CD4-positive, alpha-beta T cell treated with Interleukin-4 for 4 hours (primary cell): ENCODE results near the gene PLXDC1.
A peak's percentile ranks its signal among the peaks of the same experiment; 100 is the strongest.
"Not testable (repeated sequence)": the region's sequence is repeated elsewhere in the genome, so short reads cannot be mapped to it uniquely, and the experiment has no call there.

Source experiments
- DNase-seq: peaks from one replicate; pipeline ENCODE4 v3.0.0-alpha.2; 2020

Gene PLXDC1

GRCh38 chr17:39122991-39123390, 28.4 kb downstream of the PLXDC1 start:
- DNase-seq: no peak

DNA sequence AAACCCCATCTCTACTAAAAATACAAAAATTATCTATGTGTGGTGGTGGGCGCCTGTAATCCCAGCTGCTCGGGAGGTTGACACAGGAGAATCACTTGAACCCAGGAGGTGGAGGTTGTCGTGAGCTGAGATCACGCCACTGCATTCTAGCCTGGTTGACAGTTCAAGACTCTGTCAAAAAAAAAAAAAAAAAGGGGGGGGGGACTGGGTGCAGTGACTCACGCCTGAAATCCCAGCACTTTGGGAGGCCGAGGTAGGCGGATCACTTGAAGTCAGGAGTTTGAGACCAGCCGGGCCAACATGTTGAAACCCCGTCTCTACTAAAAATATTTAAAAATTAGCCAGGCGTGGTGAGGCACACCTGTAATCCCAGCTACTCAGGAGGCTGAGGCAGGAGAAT, 29.5 kb downstream of the PLXDC1 start:
- not testable (repeated sequence) for DNase-seq

DNA sequence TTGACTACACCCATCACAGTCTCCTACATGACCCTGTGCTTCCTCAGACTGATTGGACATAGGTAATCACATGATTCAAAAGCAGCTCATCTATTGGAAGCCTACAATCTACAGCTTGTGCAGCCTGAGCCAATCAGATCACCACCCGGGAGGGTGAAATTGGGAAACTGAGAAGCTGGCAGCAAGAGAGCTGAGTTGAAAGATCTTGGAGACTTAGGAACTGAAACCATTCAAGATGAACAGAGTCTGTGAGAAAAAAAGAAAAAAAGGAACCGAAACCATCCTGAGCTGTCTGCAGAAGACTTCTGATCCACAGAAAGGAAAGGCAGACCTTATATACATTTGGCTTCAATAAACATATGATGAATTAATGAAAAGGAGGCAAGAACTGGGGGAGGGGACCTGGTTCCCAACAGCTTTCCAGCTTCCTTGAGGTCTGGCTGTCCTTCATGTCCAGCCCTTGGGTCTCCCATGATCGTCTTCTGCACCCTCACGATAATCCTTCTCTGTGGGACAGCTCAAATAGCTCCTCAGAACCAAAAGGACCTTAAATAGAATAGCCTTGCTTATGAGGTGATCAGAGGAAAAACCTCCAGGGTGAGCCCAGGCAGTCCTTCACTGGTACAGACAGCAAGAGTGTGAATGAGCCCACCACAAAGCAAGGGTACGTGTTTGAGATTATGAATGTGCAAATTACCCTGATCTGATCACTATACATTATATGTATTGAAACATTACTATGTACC, 32.6 kb downstream of the PLXDC1 start:
- no peak for DNase-seq

DNA sequence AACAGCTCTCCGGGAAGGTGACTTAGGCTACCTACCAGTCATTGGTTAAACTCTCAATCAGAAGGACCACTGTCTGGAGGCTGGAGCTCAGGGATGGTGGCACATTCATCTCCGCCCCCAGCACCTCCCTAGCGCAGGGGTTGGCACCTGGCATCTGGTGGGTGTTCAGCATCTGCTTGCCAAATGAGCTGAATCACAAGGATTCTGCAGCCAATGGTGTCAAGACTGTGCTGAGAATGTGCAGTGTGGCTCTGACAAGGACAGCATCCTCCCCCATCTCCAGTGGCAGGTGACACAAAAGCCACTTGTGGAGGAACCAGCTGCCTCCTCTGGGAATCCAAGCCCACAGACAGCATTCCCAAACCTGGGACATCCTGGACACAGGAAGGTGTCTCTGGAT, 35.2 kb downstream of the PLXDC1 start:
- DNase-seq: no peak

DNA sequence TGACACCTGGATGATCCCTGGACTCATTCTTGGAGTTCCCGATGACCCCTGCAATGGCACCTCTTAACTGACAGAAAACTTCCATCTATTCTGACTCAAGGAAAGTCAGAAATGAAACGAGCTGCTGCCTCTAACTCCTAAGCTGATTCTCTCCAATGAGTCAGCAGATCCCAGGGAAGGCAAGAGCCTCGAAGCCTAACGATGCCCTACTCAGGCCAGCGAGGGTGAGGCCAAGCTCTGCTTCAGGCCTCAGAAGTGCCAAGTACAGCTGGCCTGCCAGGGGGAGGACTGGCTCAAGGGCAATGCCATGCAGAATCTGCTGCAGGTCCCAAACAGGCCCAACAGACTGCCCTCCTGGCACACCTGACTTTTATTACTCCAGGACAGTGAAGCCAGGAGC, 36.3 kb downstream of the PLXDC1 start:
- DNase-seq: no peak

- no peak for DNase-seq
Measured at GRCh38 chr17:39114723-39115122, 36.7 kb downstream of the PLXDC1 start.

- DNase-seq: no peak
Measured at GRCh38 chr17:39113871-39114270, 37.6 kb downstream of the PLXDC1 start.

DNA sequence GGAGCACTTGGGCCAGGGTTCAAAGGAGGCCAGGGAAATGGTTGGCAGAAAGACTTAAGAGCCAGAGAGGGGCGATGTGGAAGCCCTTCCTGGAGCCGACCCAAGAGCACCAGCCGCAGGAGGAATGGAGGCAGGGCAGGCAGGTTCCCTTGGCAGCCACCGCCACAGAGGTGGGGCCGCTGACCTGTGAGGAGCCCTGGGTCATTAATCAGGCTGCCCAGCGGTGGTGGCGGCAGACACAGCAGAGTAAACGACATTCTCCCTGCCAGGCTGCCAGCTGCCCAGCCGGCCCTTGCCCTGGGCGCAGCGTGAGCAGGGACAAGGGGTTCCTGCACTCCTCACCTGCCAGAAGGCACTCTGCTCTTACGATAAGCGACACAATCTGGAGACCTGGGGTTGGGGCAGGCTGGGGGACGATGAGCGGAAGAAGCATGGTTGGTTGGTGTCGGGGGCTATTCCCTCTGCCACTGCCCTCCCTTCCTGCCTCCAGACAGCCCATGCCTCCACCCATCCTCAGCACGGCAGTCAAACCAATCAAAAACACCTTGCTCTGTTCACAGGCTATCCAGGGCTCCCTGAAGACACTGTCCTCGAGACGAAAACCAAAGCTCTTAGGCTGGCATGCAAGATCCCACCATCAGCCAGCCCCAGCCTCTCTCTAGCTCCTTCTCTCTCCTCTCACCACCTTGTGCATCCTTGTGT, 40.9 kb downstream of the PLXDC1 start:
- DNase-seq: no peak

DNA sequence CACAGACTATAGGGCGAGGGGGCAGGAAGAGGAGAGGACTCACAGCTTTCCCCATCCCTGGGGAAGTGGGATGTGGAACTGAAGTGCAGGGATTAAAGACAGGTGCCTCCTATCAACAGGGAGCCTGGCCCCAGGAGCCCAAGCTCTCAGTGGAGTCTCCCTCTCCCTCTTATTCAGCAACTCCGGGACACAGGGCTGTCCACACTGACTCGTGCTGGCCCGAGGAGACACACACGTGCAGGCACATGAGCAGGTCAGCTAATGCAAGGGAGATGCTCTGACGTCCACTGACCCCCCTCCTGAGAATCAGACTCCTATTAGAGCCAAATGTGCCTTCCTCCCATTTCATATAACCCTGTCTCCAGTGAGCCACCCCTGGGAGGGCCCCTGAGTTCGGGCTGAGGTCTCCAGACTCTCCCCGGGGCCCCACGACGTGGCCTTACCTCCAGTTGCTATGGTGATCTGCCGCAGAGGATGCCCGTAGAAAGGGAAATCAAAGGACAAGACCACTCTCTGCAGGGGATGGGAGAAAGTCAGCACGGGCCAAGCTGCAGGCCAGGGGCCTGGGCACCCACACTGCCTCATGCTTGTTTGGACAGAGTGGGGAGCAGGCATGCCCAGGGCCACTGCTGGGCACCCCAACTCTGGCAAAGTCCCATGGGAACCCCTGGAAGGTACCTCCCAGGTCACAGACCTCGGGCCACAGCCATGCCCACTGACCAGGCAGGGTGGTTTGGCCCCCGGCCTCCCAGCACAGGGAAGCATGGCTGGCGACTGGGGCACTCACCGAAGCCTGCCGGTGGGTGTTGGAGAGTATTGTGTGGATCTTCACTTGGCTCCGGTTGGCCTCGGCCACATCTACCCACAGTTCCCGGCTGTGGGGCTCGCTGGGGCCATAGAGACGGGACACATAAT, 42.7 kb downstream of the PLXDC1 start:
- DNase-seq: no peak

GRCh38 chr17:39107973-39108372, 43.5 kb downstream of the PLXDC1 start:
- no peak for DNase-seq

DNA sequence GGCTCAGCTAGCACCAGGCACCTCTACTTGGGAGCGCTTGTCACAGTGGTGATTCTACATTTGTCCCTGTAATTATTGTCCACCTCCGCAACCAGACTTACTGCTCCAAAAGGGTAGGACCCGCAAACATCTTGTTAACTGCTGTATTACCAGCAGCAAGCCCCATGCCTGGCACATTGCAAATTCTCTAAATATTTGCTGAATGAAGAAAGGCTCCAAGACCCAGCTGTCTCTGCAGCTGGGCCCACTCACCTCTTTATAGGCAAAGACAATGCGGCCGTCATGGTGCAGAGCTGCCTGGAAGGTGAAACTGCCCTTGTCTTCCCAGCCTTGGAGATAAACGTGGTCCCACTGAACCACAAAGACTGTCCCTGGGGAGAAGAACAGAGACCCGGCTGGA, 44.3 kb downstream of the PLXDC1 start:
- DNase-seq: no peak

- DNase-seq: no peak
Measured at GRCh38 chr17:39105705-39106104, 45.7 kb downstream of the PLXDC1 start.

GRCh38 chr17:39104657-39105056, 46.8 kb downstream of the PLXDC1 start:
- no peak for DNase-seq

DNA sequence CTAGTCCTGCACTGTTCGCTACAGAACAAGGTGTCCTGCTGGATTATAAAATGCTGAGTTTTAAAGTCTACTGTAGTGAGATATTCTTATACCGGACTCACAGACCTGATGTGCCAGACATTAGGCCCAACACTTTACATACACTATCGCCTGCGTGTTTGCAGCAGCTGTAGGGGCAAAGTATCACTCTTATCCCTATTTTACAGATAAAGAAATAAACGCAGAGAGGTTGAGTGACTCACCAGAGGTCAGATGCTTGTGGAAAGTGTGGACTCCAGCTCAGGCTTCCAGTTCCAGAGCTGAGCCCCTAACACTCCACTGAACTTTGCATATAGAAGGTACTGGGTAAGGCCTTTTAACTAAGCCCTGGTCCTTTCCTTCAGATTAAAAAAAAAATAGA, 47.4 kb downstream of the PLXDC1 start:
- no peak for DNase-seq

- no peak for DNase-seq
Measured at GRCh38 chr17:39101091-39101490, 50.3 kb downstream of the PLXDC1 start.

DNA sequence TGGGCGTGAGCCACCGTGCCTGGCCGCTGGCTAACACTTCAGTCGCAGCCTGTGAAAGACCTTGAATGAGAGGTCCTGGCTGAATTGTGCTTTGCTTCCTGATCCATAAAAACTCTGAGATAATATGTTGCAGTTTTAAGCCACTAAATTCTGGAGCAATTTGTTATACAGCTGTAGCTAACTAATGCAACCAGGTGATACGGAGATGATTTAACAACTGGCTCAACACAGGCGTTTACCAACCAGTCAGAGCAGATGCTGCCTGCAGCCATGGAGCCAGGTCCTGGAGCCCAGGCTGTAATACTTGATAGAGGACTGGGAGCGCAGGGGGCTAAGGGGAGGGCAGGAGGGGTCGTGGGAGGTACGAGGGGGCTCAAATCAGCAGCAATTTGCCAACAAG, 50.9 kb downstream of the PLXDC1 start:
- DNase-seq: no peak

DNA sequence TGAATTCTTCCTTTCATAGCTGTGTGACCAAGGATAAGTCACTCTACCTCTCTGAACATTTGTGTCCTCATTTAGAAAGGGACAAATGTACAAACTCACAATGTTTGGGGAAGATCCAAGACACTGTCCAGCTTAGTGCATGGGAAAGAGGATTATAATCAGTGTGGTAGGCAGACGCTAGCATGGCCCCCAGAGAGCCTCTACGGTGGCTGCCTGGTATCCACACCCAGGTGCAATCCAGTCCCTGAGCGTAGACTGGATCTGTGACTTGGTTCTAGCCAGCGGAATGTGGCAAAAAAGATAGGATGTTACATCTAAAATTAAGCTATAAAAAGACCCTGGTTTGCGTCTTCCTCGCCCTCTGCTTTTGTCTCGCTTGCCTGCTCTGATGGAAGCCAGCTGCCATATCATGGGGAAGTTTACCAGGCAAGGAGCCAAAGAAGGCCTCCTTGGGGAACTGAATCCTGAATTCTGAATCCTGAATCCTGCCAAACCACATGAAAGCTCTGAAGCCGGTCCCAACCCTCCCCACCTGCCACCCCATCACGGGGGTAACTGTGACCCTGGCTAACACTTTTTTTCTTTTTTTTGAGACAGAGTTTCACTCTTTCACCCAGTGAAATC, 51.7 kb downstream of the PLXDC1 start:
- DNase-seq: no peak

- DNase-seq: no peak
Measured at GRCh38 chr17:39098588-39098987, 52.8 kb downstream of the PLXDC1 start.

- DNase-seq: no peak
Measured at GRCh38 chr17:39097537-39097936, 53.9 kb downstream of the PLXDC1 start.

DNA sequence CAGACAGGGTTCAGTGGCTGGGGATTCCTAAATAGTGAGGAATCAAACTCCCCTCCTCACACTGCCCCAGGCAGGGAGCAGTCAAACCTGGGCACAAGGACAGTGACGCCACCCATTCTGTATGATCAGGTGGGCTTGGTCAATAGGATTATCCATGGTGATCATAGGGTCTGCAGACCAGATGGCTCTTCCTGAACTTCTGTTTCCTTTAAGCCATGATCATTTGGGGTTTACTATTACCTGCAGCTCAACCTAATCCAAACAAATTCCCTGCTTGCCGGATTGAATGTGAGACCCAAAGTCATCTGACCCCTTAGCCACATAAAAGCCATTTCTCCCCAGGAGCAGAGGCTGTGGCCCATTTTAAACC, 54.3 kb downstream of the PLXDC1 start:
- DNase-seq: no peak

DNA sequence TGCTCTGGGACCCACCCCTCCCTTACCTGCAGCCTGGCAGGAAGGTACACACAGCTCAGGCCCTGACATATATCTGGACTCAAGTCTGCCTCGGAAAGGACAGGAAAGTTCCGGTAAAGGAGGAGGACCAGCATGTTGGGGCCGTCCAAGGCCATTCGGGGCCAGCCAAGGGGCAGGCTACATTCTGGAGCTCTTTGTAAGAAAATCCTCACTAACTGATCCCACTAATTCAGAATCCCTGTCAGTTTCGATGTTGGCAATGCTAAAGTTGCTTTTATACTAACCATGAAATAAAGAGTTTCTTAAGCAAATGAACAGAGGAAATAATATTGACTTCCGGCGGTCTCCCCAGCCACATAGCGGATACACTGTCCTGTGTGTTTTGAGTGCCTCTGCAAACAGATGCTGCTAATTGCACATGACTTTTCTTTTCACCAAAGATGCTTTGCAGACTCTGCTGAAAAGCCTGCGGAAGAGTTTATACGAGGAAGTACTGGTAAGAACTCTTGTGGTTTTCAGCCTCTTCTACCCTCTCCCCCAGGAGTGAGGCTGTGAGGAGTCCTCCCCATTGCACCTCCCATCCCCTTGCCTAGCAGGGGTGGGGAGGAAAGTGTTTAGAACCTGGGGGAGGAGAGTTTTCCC, 54.8 kb downstream of the PLXDC1 start:
- DNase-seq: peak; percentile 68

GRCh38 chr17:39095309-39095686, 56.1 kb downstream of the PLXDC1 start:
- no peak for DNase-seq
